IMR-90 (cell line): ENCODE measurements around the gene AMPD3. TPM values are rescaled to one million over a fixed set of nuclear protein-coding genes. Genes with fewer than 3 reads are reported as not detected.

Source experiments
- ATAC-seq: fragments of 200-7000 bp; cut with Tn5 transposase; 2 replicates; pipeline ENCODE4 v1.9.1; 2020; ENCODE audit warnings: low read depth, mild to moderate bottlenecking, moderate library complexity
- BruUV-seq: library from RNA; stranded (reverse); fragments of 400-500 nt; replicated peaks from 2 replicates; lab custom pipeline; 2021; lab: Mats Ljungman, UMichigan
- CTCF ChIA-PET: fragments of 300-600 bp; formaldehyde crosslinking; extraction: SDS; loops from one replicate; lab custom pipeline; 2021; ENCODE audit warnings: antibody characterized with exemption; lab: Yijun Ruan, JAX
- POLR2A ChIA-PET: fragments of 300-600 bp; sonication (Branson Sonifier 250); formaldehyde crosslinking; loops from one replicate; lab custom pipeline; 2022; ENCODE audit warnings: antibody characterized with exemption; ENCODE audit not compliant: unreplicated experiment; lab: Charles Lee
- DNase-seq: peaks from one replicate; pipeline ENCODE4 v3.0.0; 2013
- H2AFZ ChIP-seq: replicated peaks from 2 replicates; pipeline ENCODE3; 2013; ENCODE audit warnings: low read length, mild to moderate bottlenecking; ENCODE audit not compliant: poor library complexity
- H2AK5ac ChIP-seq: 2 replicates; pipeline ENCODE4 v1.6.1; 2013; ENCODE audit warnings: low read depth, low read length, inconsistent platforms
- H2AK9ac ChIP-seq: replicated peaks from 2 replicates; pipeline ENCODE3; 2013; ENCODE audit warnings: mild to moderate bottlenecking, low read depth, low read length, moderate library complexity; ENCODE audit not compliant: poor library complexity
- H2BK120ac ChIP-seq: 2 replicates; pipeline ENCODE4 v1.6.1; 2013; ENCODE audit warnings: low read depth, low read length, inconsistent platforms
- H2BK15ac ChIP-seq: 3 replicates; pipeline ENCODE4 v1.6.1; 2013; ENCODE audit warnings: low read depth, low read length, inconsistent platforms
- H2BK20ac ChIP-seq: 2 replicates; pipeline ENCODE4 v1.6.1; 2013; ENCODE audit warnings: low read depth, mild to moderate bottlenecking, inconsistent platforms, low read length, moderate library complexity
- H2BK5ac ChIP-seq: 2 replicates; pipeline ENCODE4 v1.6.1; 2013; ENCODE audit warnings: mild to moderate bottlenecking, low read depth, low read length, inconsistent platforms; ENCODE audit not compliant: poor library complexity, severe bottlenecking
- H3K14ac ChIP-seq: replicated peaks from 2 replicates; pipeline ENCODE4 v1.6.1; 2013; ENCODE audit warnings: low read depth, low read length, inconsistent platforms
- H3K18ac ChIP-seq: 2 replicates; pipeline ENCODE4 v1.6.1; 2013; ENCODE audit warnings: low read depth, low read length, control low read depth
- H3K23ac ChIP-seq: 2 replicates; pipeline ENCODE4 v1.6.1; 2013; ENCODE audit warnings: low read depth, low read length, inconsistent platforms
- H3K27ac ChIP-seq: 2 replicates; pipeline ENCODE4 v1.5.1; 2013; ENCODE audit warnings: mild to moderate bottlenecking, control low read depth, low read length; ENCODE audit not compliant: insufficient read depth
- H3K27me3 ChIP-seq: 2 replicates; pipeline ENCODE4 v1.6.1; 2013; ENCODE audit warnings: low read length; ENCODE audit not compliant: control insufficient read depth, insufficient read depth
- H3K36me3 ChIP-seq: 2 replicates; pipeline ENCODE4 v1.6.1; 2013; ENCODE audit warnings: low read length, mixed read lengths; ENCODE audit not compliant: control insufficient read depth, insufficient read depth
- H3K4ac ChIP-seq: 2 replicates; pipeline ENCODE4 v1.6.1; 2013; ENCODE audit warnings: low read depth, low read length, inconsistent platforms
- H3K4me1 ChIP-seq: 2 replicates; pipeline ENCODE4 v1.6.1; 2013; ENCODE audit warnings: low read length, mixed read lengths; ENCODE audit not compliant: control insufficient read depth, insufficient read depth
- H3K4me2 ChIP-seq: 2 replicates; pipeline ENCODE4 v1.6.1; 2013; ENCODE audit warnings: low read depth, mild to moderate bottlenecking, control low read depth, low read length, moderate library complexity
- H3K4me3 ChIP-seq: 2 replicates; pipeline ENCODE4 v1.5.1; 2013; ENCODE audit warnings: low read depth, mild to moderate bottlenecking, control low read depth, low read length, moderate library complexity; ENCODE audit not compliant: insufficient read depth
- H3K56ac ChIP-seq: 2 replicates; pipeline ENCODE4 v1.6.1; 2013; ENCODE audit warnings: low read length, inconsistent platforms; ENCODE audit not compliant: insufficient read depth; ENCODE audit errors: extremely low read depth
- H3K79me1 ChIP-seq, 2 experiments: 2 replicates each; pipeline ENCODE4 v1.6.1; 2013; ENCODE audit warnings: low read length in 2 of 2, inconsistent platforms in 1 of 2, low read depth in 1 of 2
- H3K9ac ChIP-seq: 2 replicates; pipeline ENCODE4 v1.6.1; 2013; ENCODE audit warnings: low read depth, low read length, control low read depth
- H3K9me1 ChIP-seq: 2 replicates; pipeline ENCODE4 v1.6.1; 2013; ENCODE audit warnings: low read length, inconsistent platforms; ENCODE audit not compliant: insufficient read depth
- H3K9me3 ChIP-seq: 2 replicates; pipeline ENCODE4 v1.6.1; 2013; ENCODE audit warnings: low read length; ENCODE audit not compliant: control insufficient read depth, insufficient read depth
- H4K20me1 ChIP-seq: 2 replicates; pipeline ENCODE4 v1.6.1; 2013; ENCODE audit warnings: low read length, inconsistent platforms; ENCODE audit not compliant: insufficient read depth
- H4K5ac ChIP-seq: 2 replicates; pipeline ENCODE4 v1.6.1; 2013; ENCODE audit warnings: mild to moderate bottlenecking, low read depth, low read length, control low read depth
- H4K8ac ChIP-seq, 2 experiments: 2 replicates each; pipeline ENCODE4 v1.6.1; 2013; ENCODE audit warnings: low read depth in 2 of 2, low read length in 2 of 2, control low read depth in 1 of 2, inconsistent platforms in 1 of 2
- H4K91ac ChIP-seq: 2 replicates; pipeline ENCODE4 v1.6.1; 2013; ENCODE audit warnings: low read depth, low read length, inconsistent platforms; ENCODE audit not compliant: insufficient read depth
- CTCF ChIP-seq: conservative IDR thresholded peaks from 2 replicates; pipeline ENCODE4 v1.5.1; 2012; ENCODE audit warnings: mild to moderate bottlenecking, low read depth, low read length, improper control_type of control experiment
- SMC3 ChIP-seq: fragments of 150-350 bp; IDR thresholded peaks from 2 replicates; pipeline ENCODE4 v1.6.1; 2016; ENCODE audit warnings: low read depth, mild to moderate bottlenecking, antibody characterized with exemption, low read length, moderate library complexity
- WGBS, 2 experiments: methylation state at CpG; one replicate each; pipeline versions ENCODE4 v1.1.5 to v1.1.7; 2013; ENCODE audit warnings: missing lambda C conversion rate in 2 of 2; ENCODE audit not compliant: insufficient read length in 1 of 2; ENCODE audit errors: extremely low coverage in 2 of 2; 5-methylcytosine and 5-hydroxymethylcytosine counted together
- dilution Hi-C: fragments of 300-500 bp; cut with HindIII; formaldehyde crosslinking; loops from one replicate; pipeline ENCODE4 v1.14.3; 2018; ENCODE audit warnings: low sequenced_read_pairs; ENCODE audit not compliant: unreplicated experiment
- in situ Hi-C: fragments of 300-500 bp; cut with MboI; formaldehyde crosslinking; loops from 3 replicates; pipeline ENCODE4 v1.14.3; 2019; ENCODE audit warnings: low sequenced_read_pairs, inconsistent platforms, mixed read lengths
- intact Hi-C: fragments of 100-400 bp; cut with micrococcal nuclease; formaldehyde crosslinking; loops from 2 replicates; pipeline ENCODE4 v1.10.0; 2022
- polyA plus RNA-seq, 3 experiments: library from polyadenylated mRNA; depleted of rRNA; stranded (reverse); fragments of >200 nt; gene quantifications; 2 replicates each; pipeline ENCODE4 v1.2.3, GENCODE V29; 2012; ENCODE audit warnings: low replicate concordance in 1 of 3
- total RNA-seq: library from RNA; depleted of rRNA; stranded (reverse); fragments of >200 nt; gene quantifications from 2 replicates; pipeline ENCODE4 v1.2.3, GENCODE V29; 2012

Gene AMPD3
- total and polyA plus RNA-seq, 2 of the 4 experiments (the other 2 are of a cell fraction): 8.6 to 12.1 TPM

- TF ChIP-seq SMC3: no peak
These were observed 59.6 kb downstream of the AMPD3 start (continued) for GRCh38 chr11:10514709-10515108.

GRCh38 chr11:10515418-10515817 lies 60.4 kb downstream of the AMPD3 start:
- no peak overlapping the region for H2BK120ac ChIP-seq
- H3K4me1 ChIP-seq: peaks cover 4% of the 10 kb centered on the region; the same call in 1 of the 2 replicates
- no peak overlapping the region for H3K4me3 ChIP-seq
- H2AFZ ChIP-seq: no peak overlapping the region
- no peak overlapping the region for H2BK20ac ChIP-seq
- ChIA-PET POLR2A (no interaction called here), CTCF (no interaction called here)
- TF ChIP-seq CTCF: no peak
- no peak for ATAC-seq
- no peaks in the 10 kb centered on the region for H3K27me3 ChIP-seq
- no peak overlapping the region for H2AK9ac ChIP-seq
- H2BK5ac ChIP-seq: no peak overlapping the region
- H4K5ac ChIP-seq: no peak overlapping the region
- no peak for DNase-seq
- H3K9ac ChIP-seq: no peak overlapping the region
- no peak overlapping the region for H3K4me2 ChIP-seq
- H4K8ac ChIP-seq: no peak overlapping the region
- H2BK15ac ChIP-seq: no peak overlapping the region
- WGBS, 2 experiments: no CpG with 5 or more reads among the region's 3 CpGs
- no peak overlapping the region for H4K91ac ChIP-seq
- intact Hi-C loops (no loop called here), dilution Hi-C loops (loop anchor here (25.0 kb wide), 1 partner anchor 222 kb away; no protein-coding TSS in a partner anchor), in situ Hi-C loops (no loop called here)
- BruUV-seq: no TSS peak
- H3K9me1 ChIP-seq: 0 out of 2 replicates have a peak, but pooled peaks cover 11% of the 10 kb centered on the region
- no peak overlapping the region for H2AK5ac ChIP-seq
- no peaks in the 10 kb centered on the region for H3K9me3 ChIP-seq
- no peak overlapping the region for H3K14ac ChIP-seq
- no peak overlapping the region for H3K23ac ChIP-seq
- no peak overlapping the region for H3K18ac ChIP-seq
- H3K36me3 ChIP-seq: peaks cover 18% of the 10 kb centered on the region
- H3K4ac ChIP-seq: no peak overlapping the region
- no peaks in the 10 kb centered on the region for H4K20me1 ChIP-seq
- H3K79me1 ChIP-seq: peaks cover 0 to 18% of the 10 kb centered on the region in 2 experiments; a peak in 3 of 4 replicates
- no peak overlapping the region for H3K56ac ChIP-seq
- H3K27ac ChIP-seq: no peak overlapping the region
